ENCODE data around the gene PAQR6. TPM values are rescaled to one million over a fixed set of nuclear protein-coding genes. Genes with fewer than 3 reads are reported as not detected.

The PAQR6 gene
- total RNA-seq, 1 experiment from 2014 or later, result 15.8 TPM

- H2BK120ac ChIP-seq (ENCODE audit: low read depth, low read length, poor library complexity, severe bottlenecking), result no peak overlapping the region
- no peak overlapping the region for H4K5ac ChIP-seq (ENCODE audit: insufficient read length, low read depth, low read length)
- no peak overlapping the region for H2AK5ac ChIP-seq (ENCODE audit: insufficient read length, low read length)
- H3K36me3 Mint-ChIP-seq (ENCODE audit: insufficient read depth in 1 of 3, low read depth in 3 of 3), result peaks cover 26 to 68% (median 65%) of the 10 kb centered on the region in 3 experiments; a peak in 6 of 7 replicates
- no peak overlapping the region for H3K9ac ChIP-seq (ENCODE audit: extremely low read depth, insufficient read length, low read length)
- H3K4me2 ChIP-seq (ENCODE audit: insufficient read depth, insufficient read length, low read length), result no peak overlapping the region
- no peak overlapping the region for H4K8ac ChIP-seq (replicated peaks; ENCODE audit: insufficient read length, low read depth, low read length)
- H3K9me3 Mint-ChIP-seq, result no peaks in the 10 kb centered on the region
- no peaks in the 10 kb centered on the region for H3K23me2 ChIP-seq (ENCODE audit: insufficient read length, low read depth, low read length, poor library complexity, severe bottlenecking)
- H3K27me3 Mint-ChIP-seq (ENCODE audit: low read depth), result no peaks in the 10 kb centered on the region
- H3K9me3 ChIP-seq (ENCODE audit: control insufficient read depth, low read depth, low read length), result no peaks in the 10 kb centered on the region
- no peak overlapping the region for H3K18ac ChIP-seq (ENCODE audit: insufficient read length, low read depth, low read length)
- no peak overlapping the region for H3K4ac ChIP-seq (ENCODE audit: low read depth, low read length)
- DNase-seq, result no peak
- no peak overlapping the region for H2BK5ac ChIP-seq (ENCODE audit: insufficient read length, low read length)
- H3K27me3 ChIP-seq (ENCODE audit: insufficient read depth, low read length), result no peaks in the 10 kb centered on the region
- no CpG with 5 or more reads among the region's 5 CpGs for WGBS (ENCODE audit: extremely low coverage, insufficient read length, low lambda C conversion rate)
- no peak overlapping the region for H2BK20ac ChIP-seq (ENCODE audit: low read depth, low read length, poor library complexity, severe bottlenecking)
- H3K14ac ChIP-seq (ENCODE audit: insufficient read depth, low read length), result no peak overlapping the region
- no peaks in the 10 kb centered on the region for H3K4me1 ChIP-seq (ENCODE audit: insufficient read depth, low read length)
- H2AFZ ChIP-seq (ENCODE audit: low read length), result no peak overlapping the region
- H2BK15ac ChIP-seq (ENCODE audit: low read depth, low read length), result no peak overlapping the region
- H3K79me1 ChIP-seq (ENCODE audit: insufficient read depth, low read depth, low read length, poor library complexity, severe bottlenecking), result no peaks in the 10 kb centered on the region
- TF ChIP-seq CTCF (conservative IDR thresholded peaks at IDR 0.05), result no peak
- H4K91ac ChIP-seq (ENCODE audit: insufficient read length, low read depth, low read length), result no peak overlapping the region
- H2BK12ac ChIP-seq (ENCODE audit: insufficient read length, low read depth, low read length), result no peak overlapping the region
- H3K23ac ChIP-seq (ENCODE audit: insufficient read length, low read depth, low read length), result no peak overlapping the region
- H3T11ph ChIP-seq (ENCODE audit: low read length), result no peak overlapping the region
- no peak overlapping the region for H3K4me3 Mint-ChIP-seq
- H4K20me1 ChIP-seq (ENCODE audit: control insufficient read depth, insufficient read depth, insufficient read length), result no peaks in the 10 kb centered on the region
- H3K27ac ChIP-seq (ENCODE audit: insufficient read length, low read depth, low read length), result no peak overlapping the region
- no peaks in the 10 kb centered on the region for H3K4me1 Mint-ChIP-seq
- no peak overlapping the region for H3K56ac ChIP-seq (ENCODE audit: insufficient read length, low read depth, low read length)
- no peaks in the 10 kb centered on the region for H3K79me2 ChIP-seq (ENCODE audit: insufficient read depth, low read length)
- H3K27ac Mint-ChIP-seq, result no peak overlapping the region; a peak in 1 of 7 replicates
Measured at GRCh38 chr1:156233426-156234127, 14.3 kb downstream of the PAQR6 start.
